Psoas muscle (tissue), 8 donors: ENCODE data around the gene ZMIZ1. TPM values are rescaled to one million over a fixed set of nuclear protein-coding genes. Genes with fewer than 3 reads are reported as not detected.

Experiments
- ATAC-seq, 4 donors: fragments of 200-7000 bp; cut with Tn5 transposase; one replicate each; pipeline ENCODE4 v1.9.1; 2020; ENCODE audit warnings: moderate library complexity in 3 of 4, mild to moderate bottlenecking in 2 of 4
- DNase-seq, 2 donors: peaks; one replicate each; pipeline ENCODE4 v3.0.0-alpha.2; 2020
- H3K27ac ChIP-seq: fragments of 200-600 bp; one replicate; pipeline ENCODE4 v1.8.0; 2022
- H3K27me3 ChIP-seq, 3 donors: fragments of 200-600 bp in 1 of 3; one replicate each; pipeline versions ENCODE4 v1.6.1 to v1.8.0; 2013 to 2022; ENCODE audit warnings: low read length in 2 of 3, mild to moderate bottlenecking in 2 of 3, moderate library complexity in 1 of 3; ENCODE audit not compliant: insufficient read depth in 3 of 3
- H3K36me3 ChIP-seq, 2 donors: fragments of 200-600 bp in 1 of 2; one replicate each; pipeline versions ENCODE4 v1.6.1 to v1.8.0; 2013 to 2022; ENCODE audit warnings: low read depth in 1 of 2, mild to moderate bottlenecking in 1 of 2, moderate library complexity in 1 of 2; ENCODE audit not compliant: insufficient read depth in 1 of 2
- H3K4me1 ChIP-seq: fragments of 200-600 bp; one replicate; pipeline ENCODE4 v1.8.0; 2022
- H3K4me3 ChIP-seq: fragments of 200-600 bp; one replicate; pipeline ENCODE4 v1.8.0; 2022; ENCODE audit warnings: mild to moderate bottlenecking
- H3K9me3 ChIP-seq: fragments of 200-600 bp; one replicate; pipeline ENCODE4 v1.8.0; 2022
- CTCF ChIP-seq: fragments of 200-600 bp; IDR thresholded peaks from one replicate; pipeline ENCODE4 v1.8.0; 2022; ENCODE audit warnings: antibody characterized with exemption
- WGBS, 3 donors: extraction: QIAGEN DNeasy Blood & Tissue Kit; methylation state at CpG; one replicate each; pipeline versions ENCODE4 v1.1.6 to v1.1.7; 2013; 5-methylcytosine and 5-hydroxymethylcytosine counted together
- intact Hi-C, 2 donors: fragments of 100-400 bp; cut with DNase I; formaldehyde crosslinking; loops; one replicate each; pipeline versions ENCODE4 v1.11.0 to v1.14.2; 2022
- polyA plus RNA-seq, 3 donors: library from polyadenylated mRNA; stranded (reverse); fragments of 200-250 nt; gene quantifications; one replicate each; pipeline ENCODE4 v1.2.3, GENCODE V29; 2013
- total RNA-seq, 4 donors: library from RNA; stranded (reverse); fragmentation: NEBNext Ultra II Directional in 2 of 4; extraction: Animal tissue kit (Norgen Biotek cat#: 25700) in 2 of 4; gene quantifications; one replicate each; pipeline versions ENCODE4 v1.2.1 to v1.2.4, GENCODE V29; 2021 to 2023
- donor health status: healthy with polysubstance abuse.
- donor health status: DM: no; HTN: no; CAD: no; lungs with moderate emphysema.
- donor health status: Bipolar disorder and iron deficiency.
- donor health status: healthy.
- donor health status: DM: yes; HTN: yes; CAD: no.
- donor health status: DM: no; HTN: no; CAD: no.
- donor health status: DM: no; HTN: no; CAD: no.
- donor health status: DM: yes; HTN: yes; CAD: no.

ZMIZ1 gene
- total and polyA plus RNA-seq, 7 donors = 10.4 to 37.6 (median 30.0) TPM

DNA sequence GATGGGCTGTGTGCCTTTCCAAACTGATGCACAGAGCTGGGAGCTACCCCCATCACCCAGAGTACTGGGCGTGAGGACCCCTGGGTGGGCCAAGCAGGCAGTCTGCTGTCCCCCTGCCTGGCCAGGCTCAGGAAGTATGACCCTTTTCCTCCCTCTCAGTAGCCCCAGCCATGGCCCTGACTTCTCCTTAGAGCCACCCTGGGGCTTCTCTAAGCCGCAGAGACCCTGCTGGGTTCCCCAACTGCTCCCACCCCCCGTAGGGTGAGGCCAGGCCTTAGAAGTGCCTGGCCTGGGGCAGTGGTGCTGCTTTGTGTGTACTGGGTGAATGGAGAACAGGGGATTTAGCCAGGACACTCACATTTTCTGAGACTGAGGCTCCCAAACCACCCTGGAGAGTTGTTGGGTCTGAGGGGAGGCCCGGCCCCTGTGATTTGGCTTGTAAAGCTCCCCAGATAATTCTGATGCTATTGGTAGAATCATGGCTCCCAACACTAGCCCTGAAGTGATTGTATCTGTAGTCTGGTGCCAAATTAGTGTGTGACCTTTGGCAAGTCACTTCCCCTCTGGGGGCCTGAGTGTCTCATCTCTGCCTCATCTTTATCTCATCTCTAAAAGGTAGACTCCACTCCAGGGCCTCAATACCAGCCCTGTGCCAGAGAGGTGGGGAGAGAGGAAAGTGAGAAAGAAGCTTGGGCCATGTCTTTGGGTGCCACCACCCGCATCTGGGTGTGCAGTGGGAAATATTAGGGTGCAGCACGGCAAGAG, 178.8 kb downstream of the ZMIZ1 start:
- H3K4me1 ChIP-seq = peaks cover 57% of the 10 kb centered on the region
- H3K27me3 ChIP-seq = no peaks in the 10 kb centered on the region
- H3K36me3 ChIP-seq = peaks cover 0 to 7% of the 10 kb centered on the region in 2 donors
- WGBS, 3 donors = 93 to 94% (median 94%) methylated on average over 6 of the region's 6 CpGs
- ATAC-seq = no peak
- no peak for TF ChIP-seq CTCF
- peak overlapping the region; percentile 73 for H3K27ac ChIP-seq
- intact Hi-C loops = no loop called here
- no peak overlapping the region for H3K4me3 ChIP-seq
- no peaks in the 10 kb centered on the region for H3K9me3 ChIP-seq
- DNase-seq = no peak

DNA sequence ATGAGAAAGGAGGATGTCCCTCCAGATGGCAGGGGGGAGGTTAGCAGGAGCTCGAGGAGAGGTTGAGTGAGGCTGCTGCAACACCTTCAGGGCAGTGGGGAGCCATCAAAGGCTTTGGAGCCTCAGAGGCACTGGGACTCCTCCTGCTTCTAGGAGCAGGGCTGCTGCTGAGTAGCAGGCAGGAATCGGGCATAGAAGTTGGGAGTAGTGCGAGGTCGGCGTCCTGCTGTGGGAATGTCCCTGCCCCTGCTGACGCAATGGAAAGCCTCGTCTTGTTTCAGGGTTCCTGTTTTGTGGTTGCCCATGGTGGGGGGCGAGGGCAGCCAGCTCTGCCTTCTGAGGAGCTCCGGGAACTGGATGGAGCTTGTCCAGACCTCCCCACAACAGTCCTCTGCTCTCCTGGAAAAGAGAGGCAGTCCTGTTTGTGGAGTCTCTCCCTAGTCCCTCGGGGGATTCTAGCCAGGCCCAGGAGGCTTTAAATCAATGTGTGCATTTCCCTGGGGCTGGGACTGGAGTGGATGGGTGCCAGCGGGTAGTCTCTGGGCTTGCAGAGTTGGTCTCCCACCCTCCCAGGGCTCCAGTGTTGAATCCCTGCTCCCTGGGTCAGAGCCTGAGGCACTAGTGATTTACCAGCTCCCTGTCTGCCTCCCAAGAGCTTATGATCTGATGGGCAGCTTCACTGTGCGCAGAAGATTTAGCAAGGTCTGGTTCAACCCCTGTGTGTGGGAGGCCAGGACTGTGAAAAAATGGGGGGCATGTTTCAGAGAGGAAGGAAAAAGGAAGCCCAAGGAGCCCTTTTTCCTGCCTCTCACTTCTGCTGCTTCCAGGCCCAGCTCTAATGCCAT, 179.8 kb downstream of the ZMIZ1 start:
- H3K9me3 ChIP-seq = no peaks in the 10 kb centered on the region
- ATAC-seq (no peak), DNase-seq (peak in 1 of 2 donors; percentile 70)
- intact Hi-C loops = no loop called here
- WGBS, 3 donors = 74 to 85% (median 77%) methylated on average over 12 of the region's 12 CpGs
- H3K27ac ChIP-seq = peak overlapping the region; percentile 73
- H3K4me1 ChIP-seq = peaks cover 57% of the 10 kb centered on the region
- no peak overlapping the region for H3K4me3 ChIP-seq
- no peak for TF ChIP-seq CTCF
- no peaks in the 10 kb centered on the region for H3K27me3 ChIP-seq
- peaks cover 0 to 9% of the 10 kb centered on the region in 2 donors for H3K36me3 ChIP-seq

DNA sequence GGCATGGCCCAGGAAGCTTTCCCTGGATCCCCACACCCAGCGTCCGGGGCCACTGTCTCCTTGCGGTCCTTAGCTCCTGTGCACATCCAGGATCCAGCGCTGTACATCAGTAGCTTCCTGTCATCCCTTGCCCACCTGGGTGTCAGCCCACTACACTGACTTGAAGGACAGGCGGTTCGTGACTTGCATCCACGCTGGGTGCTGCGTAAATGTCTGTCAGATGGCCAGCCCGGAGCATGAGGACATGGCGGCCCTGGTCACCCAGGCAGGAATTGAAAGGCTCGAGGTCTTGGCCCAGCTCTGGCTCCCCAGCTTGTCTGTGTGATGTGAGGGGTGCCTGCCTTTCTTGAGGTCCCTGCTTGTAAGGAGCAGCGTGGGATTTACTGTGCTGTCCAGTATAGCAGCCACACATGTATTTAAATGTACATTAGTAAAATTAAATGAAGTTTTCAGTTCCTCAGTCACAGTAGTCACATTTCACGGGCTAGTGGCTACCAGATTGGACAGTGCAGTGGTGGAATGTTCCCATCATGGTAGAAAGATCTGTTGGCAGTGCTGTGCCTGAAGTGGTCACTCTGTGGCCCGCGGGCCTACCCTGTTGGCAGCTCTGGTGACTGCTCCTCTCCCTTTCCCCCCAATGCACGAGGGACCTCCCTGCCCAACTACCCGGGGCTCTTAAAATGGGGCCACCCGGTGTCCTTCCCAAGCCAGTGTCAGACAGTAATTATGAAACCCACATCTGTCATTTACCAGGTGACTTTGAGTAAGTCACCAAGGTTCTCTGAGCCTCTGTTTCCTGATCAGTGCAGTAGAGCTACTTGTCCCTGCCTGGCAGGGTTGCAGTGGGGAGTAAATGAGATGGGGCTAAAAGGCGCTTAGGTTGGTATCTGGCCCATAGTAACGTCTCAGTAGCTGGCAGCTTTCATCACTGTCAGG, 180.7 kb downstream of the ZMIZ1 start:
- DNase-seq (no peak), ATAC-seq (no peak)
- Histone ChIP-seq H3K27me3 (no peaks in the 10 kb centered on the region), H3K4me3 (no peak overlapping the region), H3K27ac (no peak overlapping the region), H3K36me3 (peaks cover 0 to 9% of the 10 kb centered on the region in 2 donors), H3K9me3 (no peaks in the 10 kb centered on the region), H3K4me1 (peaks cover 59% of the 10 kb centered on the region)
- WGBS, 3 donors = 78 to 84% (median 82%) methylated on average over 20 of the region's 20 CpGs
- TF ChIP-seq CTCF = no peak
- intact Hi-C loops = no loop called here

DNA sequence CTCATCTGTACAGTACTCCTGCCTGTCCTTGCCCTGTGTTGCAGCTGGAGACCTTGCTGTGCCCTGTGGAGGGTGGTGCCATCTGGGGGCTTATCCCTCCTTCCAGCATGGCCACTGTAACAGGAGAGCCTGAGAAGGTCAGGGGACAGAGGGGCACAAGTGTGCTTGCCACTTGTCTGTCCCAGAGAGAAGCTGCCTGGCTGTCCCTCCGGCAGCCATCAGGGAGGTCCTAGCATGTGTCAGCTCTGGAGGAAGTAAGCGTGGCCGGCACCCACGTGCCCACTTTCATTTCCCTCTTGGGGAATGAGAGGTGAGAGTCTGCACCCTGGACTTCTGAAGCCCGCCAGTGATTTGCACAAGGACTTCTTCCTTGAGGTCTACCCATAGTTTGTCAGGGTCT, 181.5 kb downstream of the ZMIZ1 start:
- no peak for ATAC-seq
- H3K4me1 ChIP-seq = peaks cover 51% of the 10 kb centered on the region
- no peak overlapping the region for H3K27ac ChIP-seq
- peaks cover 0 to 9% of the 10 kb centered on the region in 2 donors for H3K36me3 ChIP-seq
- H3K27me3 ChIP-seq = no peaks in the 10 kb centered on the region
- no peak overlapping the region for H3K4me3 ChIP-seq
- intact Hi-C loops = no loop called here
- WGBS, 3 donors = 69 to 85% (median 76%) methylated on average over 5 of the region's 5 CpGs
- H3K9me3 ChIP-seq = no peaks in the 10 kb centered on the region
- peak in 1 of 2 donors; percentile 64 for DNase-seq
- no peak for TF ChIP-seq CTCF
